22Rv1 (cell line): ENCODE data around the gene LBHD2.

Experiments
- H3K27ac ChIP-seq: fragments of 450-650 bp; 2 replicates; pipeline ENCODE4 v1.5.1; 2017
- ZFX ChIP-seq: fragments of 450-650 bp; IDR thresholded peaks from 2 replicates; pipeline ENCODE4 v1.6.1; 2017; ENCODE audit warnings: antibody characterized with exemption, borderline replicate concordance
- TF ChIP-seq, protein P1 (sequence below): fragments of 450-650 bp; IDR thresholded peaks from 2 replicates; pipeline ENCODE4 v1.5.1; 2017; ENCODE audit warnings: mild to moderate bottlenecking

LBHD2 gene

GRCh38 chr14:103093856-103094405 lies 9.9 kb downstream of the LBHD2 start:
- TF ChIP-seq, protein P1, sequence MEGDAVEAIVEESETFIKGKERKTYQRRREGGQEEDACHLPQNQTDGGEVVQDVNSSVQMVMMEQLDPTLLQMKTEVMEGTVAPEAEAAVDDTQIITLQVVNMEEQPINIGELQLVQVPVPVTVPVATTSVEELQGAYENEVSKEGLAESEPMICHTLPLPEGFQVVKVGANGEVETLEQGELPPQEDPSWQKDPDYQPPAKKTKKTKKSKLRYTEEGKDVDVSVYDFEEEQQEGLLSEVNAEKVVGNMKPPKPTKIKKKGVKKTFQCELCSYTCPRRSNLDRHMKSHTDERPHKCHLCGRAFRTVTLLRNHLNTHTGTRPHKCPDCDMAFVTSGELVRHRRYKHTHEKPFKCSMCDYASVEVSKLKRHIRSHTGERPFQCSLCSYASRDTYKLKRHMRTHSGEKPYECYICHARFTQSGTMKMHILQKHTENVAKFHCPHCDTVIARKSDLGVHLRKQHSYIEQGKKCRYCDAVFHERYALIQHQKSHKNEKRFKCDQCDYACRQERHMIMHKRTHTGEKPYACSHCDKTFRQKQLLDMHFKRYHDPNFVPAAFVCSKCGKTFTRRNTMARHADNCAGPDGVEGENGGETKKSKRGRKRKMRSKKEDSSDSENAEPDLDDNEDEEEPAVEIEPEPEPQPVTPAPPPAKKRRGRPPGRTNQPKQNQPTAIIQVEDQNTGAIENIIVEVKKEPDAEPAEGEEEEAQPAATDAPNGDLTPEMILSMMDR = no peak
- TF ChIP-seq ZFX = no peak
- H3K27ac ChIP-seq = no peak overlapping the region

GRCh38 chr14:103094406-103095209 lies 10.6 kb downstream of the LBHD2 start, which contains the start of gene EXOC3L4:
Gene EXOC3L4, plus strand, starts transcription at chr14:103094725. Its CDS starts 5,495 bp downstream, at chr14:103100220.
- TF ChIP-seq ZFX = no peak
- TF ChIP-seq, protein P1 = no peak
- H3K27ac ChIP-seq = no peak within 1 kb of the TSS

DNA sequence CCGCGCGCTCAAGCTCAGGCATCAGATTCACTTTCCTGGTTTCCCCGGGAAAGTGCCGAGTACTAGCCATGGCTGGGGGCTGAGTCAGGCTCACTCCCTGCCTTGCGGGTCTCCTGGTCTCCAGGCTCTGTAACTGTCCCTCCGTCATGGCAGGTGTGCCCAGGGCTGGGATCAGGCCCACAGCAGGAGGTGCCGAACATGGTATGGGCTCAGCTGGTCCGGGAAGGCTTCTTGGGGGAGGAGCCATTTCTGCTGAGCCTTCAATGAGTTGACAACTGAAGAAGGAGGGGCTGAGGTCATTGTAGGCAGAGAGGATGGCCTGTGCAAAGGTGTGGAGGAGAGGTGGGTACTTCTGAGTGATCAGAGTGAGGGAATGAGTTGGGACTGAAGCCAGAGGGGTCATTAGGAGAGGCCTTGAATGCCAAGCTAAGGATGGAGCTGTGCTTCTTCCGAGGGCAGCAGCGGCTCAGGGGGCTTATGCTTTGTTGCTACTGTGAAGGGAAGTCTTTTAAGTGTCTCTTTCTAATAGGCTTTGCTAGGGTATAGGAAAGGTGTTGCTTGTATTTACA lies 11.3 kb downstream of the LBHD2 start:
- no peak for TF ChIP-seq ZFX
- TF ChIP-seq, protein P1 = no peak
- no peak overlapping the region for H3K27ac ChIP-seq

GRCh38 chr14:103096387-103096786 lies 12.4 kb downstream of the LBHD2 start:
- no peak for TF ChIP-seq ZFX
- TF ChIP-seq, protein P1 = no peak

GRCh38 chr14:103097244-103097993 lies 13.4 kb downstream of the LBHD2 start:
- no peak overlapping the region for H3K27ac ChIP-seq
- no peak for TF ChIP-seq ZFX
- TF ChIP-seq, protein P1 = no peak

More at GRCh38 chr14:103096387-103096786, 12.4 kb downstream of the LBHD2 start:
- H3K27ac ChIP-seq = no peak overlapping the region

DNA sequence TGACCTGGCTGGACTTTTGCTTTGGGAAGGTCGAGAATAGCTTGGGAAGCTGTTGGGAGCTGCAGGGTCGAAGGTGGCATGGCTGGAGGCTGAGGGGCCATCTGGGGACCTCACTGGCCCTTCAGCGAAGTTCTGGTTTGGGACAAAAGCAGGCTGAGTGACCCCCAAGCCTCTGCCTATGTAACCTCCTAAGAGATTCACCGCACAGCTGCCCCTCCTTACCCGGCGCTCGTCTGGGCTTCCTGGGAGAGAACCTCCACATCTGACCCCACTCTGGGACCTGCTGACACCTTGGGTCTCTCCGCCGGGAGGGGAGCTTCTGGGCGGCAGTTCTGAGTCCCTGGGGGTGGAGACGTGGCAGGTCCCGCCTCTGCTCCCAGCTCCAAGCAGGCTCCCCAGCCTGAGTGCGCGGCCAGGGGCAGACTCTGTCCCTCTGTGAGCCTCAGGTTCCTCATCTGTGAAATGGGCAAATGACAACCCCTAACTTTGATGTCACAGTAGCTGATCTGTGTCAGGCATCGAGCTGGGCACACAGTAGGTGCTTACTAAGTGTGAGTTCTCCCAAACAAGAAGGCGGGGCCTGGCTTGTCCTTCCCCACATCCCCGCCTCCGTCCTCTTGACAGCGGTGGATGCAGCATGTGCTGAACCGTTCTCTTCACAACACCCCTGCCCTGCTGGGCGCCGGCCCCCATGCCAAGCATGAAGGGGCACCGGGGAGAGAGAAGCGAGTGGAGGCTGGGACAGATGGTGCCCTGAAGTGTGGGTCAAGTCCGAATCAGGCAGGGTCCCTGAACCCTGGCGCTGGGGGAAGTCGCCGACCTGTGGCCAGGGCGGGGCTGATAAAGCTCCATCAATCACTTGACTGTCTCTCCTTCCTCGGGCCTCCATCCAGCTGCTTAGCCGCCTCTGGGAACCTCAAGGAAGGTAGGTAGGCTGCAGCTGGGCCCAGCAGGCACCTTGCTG lies 14.3 kb downstream of the LBHD2 start:
- TF ChIP-seq, protein P1 = no peak
- no peak for TF ChIP-seq ZFX
- no peak overlapping the region for H3K27ac ChIP-seq
